ENCODE results near the gene SNAP47.

The SNAP47 gene

GRCh38 chr1:227732586-227733308 is 2.5 kb upstream of the SNAP47 start:
- no peak for DNase-seq

DNA sequence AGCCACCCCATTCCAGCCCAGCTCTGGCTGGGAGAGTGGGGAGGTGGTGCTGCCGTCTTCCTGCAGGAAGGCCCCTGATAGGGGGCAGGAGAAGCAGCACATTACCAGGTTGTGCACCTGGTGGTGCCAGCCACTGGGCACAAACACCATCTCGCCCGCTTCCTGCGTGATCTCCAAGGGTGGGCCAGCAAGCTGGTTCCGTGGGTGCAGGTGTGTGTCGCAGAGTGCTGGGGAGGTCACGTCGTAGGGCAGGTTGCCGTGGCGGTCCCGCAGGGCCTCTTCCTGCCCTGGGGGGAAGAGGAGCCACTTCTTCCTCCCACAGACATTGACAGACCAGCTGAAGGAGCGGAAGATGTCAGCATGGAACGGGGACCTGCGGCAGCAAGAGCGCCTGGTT is 1.9 kb upstream of the SNAP47 start:
- no peak for DNase-seq

- DNase-seq: no peak
These were observed 1.3 kb upstream of the SNAP47 start for GRCh38 chr1:227733751-227734545.

DNA sequence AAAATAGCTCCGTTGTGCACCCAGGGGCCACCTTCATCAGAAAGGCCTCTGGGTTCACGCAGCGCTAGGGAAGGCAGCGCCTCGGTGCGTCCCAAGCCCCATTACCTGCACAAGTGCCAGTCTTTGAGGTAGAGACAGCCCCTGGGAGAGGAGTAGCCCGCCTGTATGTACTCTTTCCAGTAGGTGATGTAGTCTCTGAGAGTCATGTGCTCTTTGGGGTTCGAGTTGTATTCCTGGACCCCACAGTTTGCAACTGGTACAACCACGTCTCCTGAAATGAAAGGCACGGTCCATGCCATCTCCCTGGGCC is 734 bp upstream of the SNAP47 start:
- DNase-seq: no peak

DNA sequence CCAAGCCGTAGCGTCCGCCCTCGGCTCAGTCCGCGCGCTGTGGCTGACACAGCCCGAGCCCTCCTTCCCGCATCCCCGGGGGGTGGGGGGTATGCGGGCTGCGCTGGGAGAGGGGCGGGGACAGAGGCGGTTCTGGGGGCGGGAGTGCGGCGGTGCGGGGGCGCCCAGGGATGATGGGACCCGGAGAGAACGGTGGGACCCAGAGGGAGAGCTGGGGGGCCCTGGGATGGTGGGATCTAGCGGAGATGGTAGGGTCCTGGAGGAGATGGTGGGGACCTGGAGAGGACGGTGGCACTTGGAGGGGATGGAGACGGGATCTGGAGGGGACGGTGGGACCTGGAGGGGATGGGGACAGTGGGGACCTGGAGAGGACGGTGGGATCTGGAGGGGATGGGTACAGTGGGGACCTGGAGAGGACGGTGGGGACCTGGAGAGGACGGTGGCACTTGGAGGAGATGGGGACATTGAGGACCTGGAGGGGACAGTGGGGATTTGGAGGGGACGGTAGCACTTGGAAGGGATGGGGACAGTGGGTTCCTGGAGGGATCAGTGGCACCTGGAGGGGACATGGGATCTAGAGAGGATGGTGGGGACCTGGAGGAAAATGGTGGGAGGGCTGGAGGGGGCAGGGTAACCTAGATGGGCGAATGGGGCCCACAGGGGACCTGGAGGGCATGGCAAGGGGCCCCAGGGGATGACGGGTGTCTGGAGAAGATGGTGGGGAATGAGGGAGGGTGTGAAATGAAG is 477 bp downstream of the SNAP47 start:
- no peak for DNase-seq

- DNase-seq: no peak
These were observed 1.7 kb downstream of the SNAP47 start for GRCh38 chr1:227736814-227737432.

GRCh38 chr1:227738820-227739219 is 3.6 kb downstream of the SNAP47 start:
- no peak for DNase-seq

- no peak for DNase-seq
These were observed 4.4 kb downstream of the SNAP47 start for GRCh38 chr1:227739636-227740035.

- no peak for DNase-seq
These were observed 5.2 kb downstream of the SNAP47 start for GRCh38 chr1:227740401-227740960.

DNA sequence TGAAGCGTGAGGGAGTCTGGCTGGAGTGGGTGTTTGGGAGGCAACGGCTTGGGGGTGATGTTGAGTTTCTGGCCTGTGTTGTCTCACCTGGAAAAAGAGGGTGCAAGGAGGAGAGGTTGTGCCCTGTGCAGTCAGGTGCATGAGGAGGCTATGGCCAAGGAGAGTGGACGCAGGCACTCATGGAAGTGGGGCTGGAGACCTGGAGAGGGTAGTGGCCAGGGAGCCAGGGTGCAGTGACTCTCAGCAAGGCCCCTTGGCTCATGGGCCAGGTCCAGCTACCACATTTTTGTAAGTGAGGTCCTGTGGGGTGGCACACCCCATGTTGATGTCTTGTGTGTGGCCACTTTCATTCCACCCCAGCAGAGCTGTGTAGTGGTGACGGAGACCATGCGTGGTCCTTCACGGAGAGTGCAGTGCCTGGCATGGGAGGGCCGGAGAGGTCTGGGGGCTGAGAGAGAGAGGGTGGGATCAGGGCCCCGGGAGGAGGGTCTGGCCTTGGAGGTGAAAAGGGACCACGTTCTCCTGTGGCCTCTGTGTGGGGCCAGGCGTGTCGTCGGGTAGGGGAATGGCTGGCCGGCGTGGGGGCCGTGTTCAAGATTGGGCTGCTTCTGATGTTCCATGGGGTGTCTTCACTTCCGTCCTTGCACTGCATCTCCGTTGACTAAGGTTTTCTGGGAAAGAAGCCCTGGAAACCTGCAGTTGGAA is 6.1 kb downstream of the SNAP47 start:
- DNase-seq: no peak

- DNase-seq: no peak
These were observed 7.8 kb downstream of the SNAP47 start for GRCh38 chr1:227742738-227743715.

- DNase-seq: no peak
These were observed 9.4 kb downstream of the SNAP47 start for GRCh38 chr1:227744668-227745067.

GRCh38 chr1:227745568-227746265 is 10.5 kb downstream of the SNAP47 start:
- no peak for DNase-seq

GRCh38 chr1:227746676-227747075 is 11.4 kb downstream of the SNAP47 start:
- no peak for DNase-seq

- DNase-seq: no peak
These were observed 12.1 kb downstream of the SNAP47 start for GRCh38 chr1:227747382-227747781.

DNA sequence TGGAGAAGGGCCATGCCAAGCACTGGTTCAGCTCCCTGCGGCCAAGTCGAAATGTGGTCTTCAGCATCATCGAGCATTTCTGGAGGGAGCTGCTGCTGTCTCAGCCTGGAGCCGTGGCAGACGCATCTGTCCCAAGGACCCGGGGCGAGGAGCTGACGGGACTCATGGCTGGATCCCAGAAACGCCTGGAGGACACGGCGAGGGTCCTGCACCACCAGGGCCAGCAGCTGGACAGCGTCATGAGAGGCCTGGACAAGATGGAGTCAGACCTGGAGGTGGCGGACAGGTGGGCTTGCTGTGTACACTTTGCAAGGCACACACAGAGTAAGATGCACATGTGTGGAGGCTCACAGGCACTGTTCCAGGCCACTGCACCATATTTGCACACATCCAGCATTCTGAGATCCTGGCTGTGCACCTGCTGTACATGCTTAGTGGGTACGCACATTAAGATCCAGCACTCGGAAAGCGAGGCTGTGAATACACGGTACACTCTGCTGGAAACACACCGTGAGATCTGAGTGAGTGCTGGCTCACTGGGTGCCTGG is 12.8 kb downstream of the SNAP47 start:
- DNase-seq: no peak

DNA sequence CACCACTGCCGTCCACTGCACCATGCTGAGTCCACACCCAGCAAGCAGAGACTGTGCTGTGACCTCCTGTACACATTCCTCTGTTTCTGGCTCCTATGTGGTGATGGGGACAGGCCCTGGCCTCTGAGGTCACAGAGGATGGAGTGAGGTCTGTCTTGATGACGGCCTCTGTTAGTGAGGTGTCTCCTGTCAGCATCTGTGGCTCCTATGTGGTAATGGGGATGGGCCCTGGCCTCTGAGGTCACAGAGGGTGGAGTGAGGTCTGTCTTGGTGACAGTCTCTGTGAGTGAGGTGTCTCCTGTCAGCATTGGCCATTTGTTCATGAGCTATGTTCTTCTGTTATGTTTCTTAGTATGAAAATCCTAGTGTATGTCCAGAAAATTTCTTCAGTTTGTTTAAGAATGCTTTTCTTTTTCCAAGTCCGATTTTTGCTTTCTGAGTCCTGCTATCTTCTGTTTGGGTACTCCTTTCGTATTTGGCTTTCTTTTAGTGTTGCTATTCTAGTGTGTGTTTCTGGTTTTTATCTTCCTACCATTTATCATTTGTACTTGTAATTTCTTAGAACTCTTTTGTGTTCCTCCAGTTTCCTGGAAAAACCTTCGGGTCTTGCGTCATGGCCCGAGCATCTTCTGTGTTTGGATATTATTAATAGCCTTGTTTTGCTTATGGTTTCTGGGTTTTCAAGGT is 13.4 kb downstream of the SNAP47 start:
- DNase-seq: no peak

DNA sequence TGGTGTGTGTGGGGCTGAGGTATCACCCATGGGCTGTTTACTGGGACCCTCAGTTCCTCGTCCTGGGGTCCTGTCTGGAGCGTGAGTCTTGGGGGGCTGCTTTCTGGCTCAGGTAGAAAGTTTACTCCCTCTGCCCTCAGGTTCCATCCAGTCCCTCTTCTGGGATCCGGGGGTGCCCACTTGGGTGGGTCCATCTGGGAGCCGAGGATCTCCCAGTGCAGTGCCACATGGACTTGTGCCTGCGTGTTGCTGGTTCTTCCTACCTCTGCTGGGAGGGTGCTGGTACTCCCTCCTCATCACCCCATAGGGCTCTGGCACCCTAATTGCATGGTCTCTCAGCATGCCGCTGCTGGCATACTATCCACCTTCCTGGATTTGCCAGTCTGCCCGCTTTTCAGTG is 14.0 kb downstream of the SNAP47 start:
- DNase-seq: no peak

- no peak for DNase-seq
These were observed 14.9 kb downstream of the SNAP47 start for GRCh38 chr1:227749916-227750710.
